Measurements from ENCODE around the gene COX19.

COX19 gene

GRCh38 chr7:940599-941408 is 34.5 kb downstream of the COX19 start:
- peak overlapping the region in 6 of 11 experiments; percentile 7 to 74 (median 48); a peak in 9 of 22 replicates for H3K9ac ChIP-seq

GRCh38 chr7:939843-940242 is 35.5 kb downstream of the COX19 start:
- Histone ChIP-seq H3K9ac (peak overlapping the region in 4 of 11 experiments; percentile 48 to 63 (median 50); a peak in 6 of 22 replicates), H3K27me3 (peaks cover 0 to 18% (median 2%) of the 10 kb centered on the region in 11 experiments; a peak in 7 of 22 replicates), H3K27ac (peak overlapping the region; percentile 42 to 93 (median 73); a peak in 21 of 22 replicates), H4K20me1 (peaks cover 0 to 35% (median 17%) of the 10 kb centered on the region in 11 experiments; a peak in 18 of 22 replicates), H3K4me3 (peak overlapping the region in 1 of 10 experiments; percentile 31; a peak in 4 of 20 replicates), H3K36me3 (peaks cover 4 to 46% (median 25%) of the 10 kb centered on the region in 11 experiments; a peak in 19 of 22 replicates), H3K4me2 (peak overlapping the region in 10 of 11 experiments; percentile 6 to 92 (median 48); a peak in 14 of 22 replicates), H3K4me1 (peaks cover 25 to 82% (median 66%) of the 10 kb centered on the region in 10 experiments), H3K9me3 (replicated peaks in 1 of 11) (peaks cover 13 to 33% (median 16%) of the 10 kb centered on the region in 11 experiments; a peak in 21 of 22 replicates)
- TF ChIP-seq Cebpa-rat (IDR thresholded peaks at IDR 0.05): no peak

More at GRCh38 chr7:940599-941408, 34.5 kb downstream of the COX19 start:
- H3K27ac ChIP-seq: peak overlapping the region; percentile 42 to 93 (median 73)
- H3K36me3 ChIP-seq: peaks cover 7 to 47% (median 27%) of the 10 kb centered on the region in 11 experiments; a peak in 20 of 22 replicates
- peak overlapping the region in 10 of 11 experiments; percentile 6 to 92 (median 46); a peak in 17 of 22 replicates for H3K4me2 ChIP-seq
- peaks cover 0 to 18% (median 5%) of the 10 kb centered on the region in 11 experiments; a peak in 7 of 22 replicates for H3K27me3 ChIP-seq
- H3K4me3 ChIP-seq: no peak overlapping the region; a peak in 1 of 20 replicates
- H4K20me1 ChIP-seq: peaks cover 4 to 38% (median 25%) of the 10 kb centered on the region in 11 experiments; a peak in 20 of 22 replicates
- peaks cover 15 to 82% (median 59%) of the 10 kb centered on the region in 10 experiments for H3K4me1 ChIP-seq
- peak in 2 of 11 experiments; percentile 35 to 60; a peak in 3 of 22 replicates for TF ChIP-seq Cebpa-rat (IDR thresholded peaks at IDR 0.05)
- H3K9me3 ChIP-seq (replicated peaks in 1 of 11): peaks cover 13 to 43% (median 16%) of the 10 kb centered on the region in 11 experiments; a peak in 21 of 22 replicates

- peaks cover 0 to 29% (median 16%) of the 10 kb centered on the region in 11 experiments; a peak in 12 of 22 replicates for H4K20me1 ChIP-seq
- H3K4me3 ChIP-seq: no peak overlapping the region
- peaks cover 29 to 81% (median 72%) of the 10 kb centered on the region in 10 experiments for H3K4me1 ChIP-seq
- H3K27me3 ChIP-seq: peaks cover 0 to 15% (median 0%) of the 10 kb centered on the region in 11 experiments; a peak in 5 of 22 replicates
- H3K36me3 ChIP-seq: peaks cover 7 to 48% (median 28%) of the 10 kb centered on the region in 11 experiments; a peak in 19 of 22 replicates
- peak overlapping the region in 9 of 11 experiments; percentile 34 to 93 (median 56); a peak in 15 of 22 replicates for H3K27ac ChIP-seq
- H3K9ac ChIP-seq: peak overlapping the region in 3 of 11 experiments; percentile 7 to 33 (median 26); a peak in 4 of 22 replicates
- peak overlapping the region in 6 of 11 experiments; percentile 10 to 92 (median 53); a peak in 9 of 22 replicates for H3K4me2 ChIP-seq
- TF ChIP-seq Cebpa-rat (IDR thresholded peaks at IDR 0.05): no peak
- H3K9me3 ChIP-seq (replicated peaks in 1 of 11): peaks cover 13 to 22% (median 15%) of the 10 kb centered on the region in 11 experiments; a peak in 21 of 22 replicates
Observed at GRCh38 chr7:938546-939185, 36.7 kb downstream of the COX19 start.

- Histone ChIP-seq H3K36me3 (peaks cover 7 to 51% (median 30%) of the 10 kb centered on the region in 11 experiments; a peak in 19 of 22 replicates), H3K9me3 (replicated peaks in 1 of 11) (peaks cover 12 to 22% (median 15%) of the 10 kb centered on the region in 11 experiments; a peak in 21 of 22 replicates), H3K4me3 (no peak overlapping the region), H3K4me2 (peak overlapping the region in 9 of 11 experiments; percentile 10 to 92 (median 73); a peak in 14 of 22 replicates), H3K4me1 (peaks cover 29 to 84% (median 74%) of the 10 kb centered on the region in 10 experiments), H3K27ac (peak overlapping the region in 10 of 11 experiments; percentile 16 to 93 (median 52); a peak in 17 of 22 replicates), H3K27me3 (peaks cover 0 to 13% (median 0%) of the 10 kb centered on the region in 11 experiments; a peak in 3 of 22 replicates), H3K9ac (peak overlapping the region in 5 of 11 experiments; percentile 12 to 25 (median 15); a peak in 6 of 22 replicates), H4K20me1 (peaks cover 0 to 29% (median 16%) of the 10 kb centered on the region in 11 experiments; a peak in 12 of 22 replicates)
- TF ChIP-seq Cebpa-rat (IDR thresholded peaks at IDR 0.05): peak in 4 of 11 experiments; percentile 21 to 75 (median 52); a peak in 3 of 22 replicates
Observed at GRCh38 chr7:937856-938484, 37.4 kb downstream of the COX19 start.

GRCh38 chr7:936386-937054 is 38.8 kb downstream of the COX19 start:
- peaks cover 12 to 60% (median 38%) of the 10 kb centered on the region in 11 experiments; a peak in 19 of 22 replicates for H3K36me3 ChIP-seq
- peak overlapping the region; percentile 55 to 92 (median 75) for H3K4me2 ChIP-seq
- H3K27ac ChIP-seq: peak overlapping the region; percentile 34 to 93 (median 66)
- no peak for TF ChIP-seq Cebpa-rat (IDR thresholded peaks at IDR 0.05)
- H3K4me3 ChIP-seq: no peak overlapping the region; a peak in 1 of 20 replicates
- H4K20me1 ChIP-seq: peaks cover 0 to 29% (median 18%) of the 10 kb centered on the region in 11 experiments; a peak in 12 of 22 replicates
- H3K4me1 ChIP-seq: peaks cover 44 to 91% (median 83%) of the 10 kb centered on the region in 10 experiments
- H3K27me3 ChIP-seq: peaks cover 0 to 8% (median 0%) of the 10 kb centered on the region in 11 experiments; a peak in 1 of 22 replicates
- peaks cover 12 to 22% (median 15%) of the 10 kb centered on the region in 11 experiments; a peak in 20 of 22 replicates for H3K9me3 ChIP-seq (replicated peaks in 1 of 11)
- peak overlapping the region; percentile 8 to 67 (median 54); a peak in 18 of 22 replicates for H3K9ac ChIP-seq

GRCh38 chr7:935874-936385 is 39.4 kb downstream of the COX19 start:
- H3K27me3 ChIP-seq: 0 out of 22 replicates have a peak, but pooled peaks cover 0 to 2% (median 0%) of the 10 kb centered on the region in 11 experiments
- peaks cover 0 to 29% (median 18%) of the 10 kb centered on the region in 11 experiments; a peak in 12 of 22 replicates for H4K20me1 ChIP-seq
- H3K4me1 ChIP-seq: peaks cover 49 to 91% (median 84%) of the 10 kb centered on the region in 10 experiments
- peak overlapping the region in 7 of 11 experiments; percentile 13 to 67 (median 60); a peak in 11 of 22 replicates for H3K9ac ChIP-seq
- TF ChIP-seq Cebpa-rat (IDR thresholded peaks at IDR 0.05): no peak
- H3K9me3 ChIP-seq (replicated peaks in 1 of 11): peaks cover 11 to 22% (median 13%) of the 10 kb centered on the region in 11 experiments; a peak in 20 of 22 replicates
- peak overlapping the region in 10 of 11 experiments; percentile 34 to 93 (median 68); a peak in 19 of 22 replicates for H3K27ac ChIP-seq
- H3K36me3 ChIP-seq: peaks cover 12 to 60% (median 38%) of the 10 kb centered on the region in 11 experiments; a peak in 19 of 22 replicates
- no peak overlapping the region for H3K4me3 ChIP-seq
- H3K4me2 ChIP-seq: peak overlapping the region; percentile 55 to 92 (median 75)
